Measurements from ENCODE around the gene ABI3.
"Not testable (repeated sequence)": the region's sequence is repeated elsewhere in the genome, so short reads cannot be mapped to it uniquely, and the experiment has no call there.

Gene ABI3

GRCh38 chr17:49260011-49260816, 49.7 kb downstream of the ABI3 start:
- DNase-seq (ENCODE audit: low read depth in 1 of 2, low spot score in 1 of 2) = peak; percentile 42 to 43
- Histone ChIP-seq H3K4me3 (replicated peaks; ENCODE audit: insufficient read depth, low read length) (peak overlapping the region; percentile 41), H3K27me3 (ENCODE audit: insufficient read depth, poor library complexity, severe bottlenecking) (no peaks in the 10 kb centered on the region), H3K27ac (replicated peaks) (peak overlapping the region; percentile 42; the same call in 1 of the 2 replicates)
- no peak for TF ChIP-seq GABPA (IDR thresholded peaks at IDR 0.05; ENCODE audit: low read depth)
- TF ChIP-seq CTCF (IDR thresholded peaks at IDR 0.05; ENCODE audit: insufficient read depth, low read length) = no peak
- no peak for TF ChIP-seq POLR2AphosphoS5 (IDR thresholded peaks at IDR 0.05; ENCODE audit: low read depth)
- TF ChIP-seq SPI1 (IDR thresholded peaks at IDR 0.05; ENCODE audit: borderline replicate concordance, low read depth) = no peak
- TF ChIP-seq REST (IDR thresholded peaks at IDR 0.05; ENCODE audit: insufficient replicate concordance, low read depth) = no peak

GRCh38 chr17:49260817-49261291, 50.3 kb downstream of the ABI3 start:
- no peak for TF ChIP-seq CTCF (IDR thresholded peaks at IDR 0.05; ENCODE audit: insufficient read depth, low read length)
- no peak for TF ChIP-seq REST (IDR thresholded peaks at IDR 0.05; ENCODE audit: insufficient replicate concordance, low read depth)
- no peak for TF ChIP-seq GABPA (IDR thresholded peaks at IDR 0.05; ENCODE audit: low read depth)
- no peak for TF ChIP-seq POLR2AphosphoS5 (IDR thresholded peaks at IDR 0.05; ENCODE audit: low read depth)
- DNase-seq (ENCODE audit: low read depth in 1 of 2, low spot score in 1 of 2) = peak in 1 of 2 experiments; percentile 48
- Histone ChIP-seq H3K4me3 (replicated peaks; ENCODE audit: insufficient read depth, low read length) (peak overlapping the region; percentile 41), H3K27ac (replicated peaks) (no peak overlapping the region), H3K27me3 (ENCODE audit: insufficient read depth, poor library complexity, severe bottlenecking) (no peaks in the 10 kb centered on the region)

- H3K27me3 ChIP-seq (ENCODE audit: insufficient read depth, poor library complexity, severe bottlenecking); DNase-seq (ENCODE audit: low read depth in 1 of 2, low spot score in 1 of 2); H3K4me3 ChIP-seq (replicated peaks; ENCODE audit: insufficient read depth, low read length); H3K27ac ChIP-seq (replicated peaks): not testable (repeated sequence)
Measured at GRCh38 chr17:49261540-49261939, 51.0 kb downstream of the ABI3 start.

- no peaks in the 10 kb centered on the region for H3K27me3 ChIP-seq (ENCODE audit: insufficient read depth, poor library complexity, severe bottlenecking)
- no peak for DNase-seq (ENCODE audit: low read depth in 1 of 2, low spot score in 1 of 2)
- no peak overlapping the region for H3K4me3 ChIP-seq (replicated peaks; ENCODE audit: insufficient read depth, low read length)
- no peak overlapping the region for H3K27ac ChIP-seq (replicated peaks)
- TF ChIP-seq REST (IDR thresholded peaks at IDR 0.05; ENCODE audit: insufficient replicate concordance, low read depth) (no peak), SPI1 (IDR thresholded peaks at IDR 0.05; ENCODE audit: borderline replicate concordance, low read depth) (no peak), CTCF (IDR thresholded peaks at IDR 0.05; ENCODE audit: insufficient read depth, low read length) (no peak), GABPA (IDR thresholded peaks at IDR 0.05; ENCODE audit: low read depth) (no peak), POLR2AphosphoS5 (IDR thresholded peaks at IDR 0.05; ENCODE audit: low read depth) (no peak)
Measured at GRCh38 chr17:49266233-49266632, 55.7 kb downstream of the ABI3 start.
